IPS DF 6.9 (cell line): Measurements from ENCODE around the gene OR51M1.
"Not testable (repeated sequence)": the region's sequence is repeated elsewhere in the genome, so short reads cannot be mapped to it uniquely, and the experiment has no call there.

Experiments used
- DNase-seq: peaks from one replicate; pipeline ENCODE4 v3.0.0-alpha.2; 2013; ENCODE audit warnings: low read depth, low spot score
- H3K27ac ChIP-seq: one replicate; pipeline ENCODE4 v1.5.1; 2013; ENCODE audit warnings: low read length, control low read depth
- H3K27me3 ChIP-seq: 2 replicates; pipeline ENCODE4 v1.6.1; 2013; ENCODE audit warnings: mild to moderate bottlenecking, low read length; ENCODE audit not compliant: control insufficient read depth, insufficient read depth
- H3K36me3 ChIP-seq: 2 replicates; pipeline ENCODE4 v1.6.1; 2013; ENCODE audit warnings: low read length; ENCODE audit not compliant: control insufficient read depth, insufficient read depth
- H3K4me1 ChIP-seq: 2 replicates; pipeline ENCODE4 v1.6.1; 2013; ENCODE audit warnings: low read length; ENCODE audit not compliant: control insufficient read depth, insufficient read depth
- H3K4me3 ChIP-seq: 2 replicates; pipeline ENCODE4 v1.5.1; 2013; ENCODE audit warnings: mild to moderate bottlenecking, low read length
- H3K9me3 ChIP-seq: 2 replicates; pipeline ENCODE4 v1.6.1; 2013; ENCODE audit warnings: low read length, inconsistent platforms; ENCODE audit not compliant: control insufficient read depth, insufficient read depth
- WGBS: extraction: QIAGEN DNeasy Blood & Tissue Kit; methylation state at CpG from one replicate; pipeline ENCODE4 v1.1.7; 2013; ENCODE audit warnings: mixed read lengths, missing lambda C conversion rate; ENCODE audit not compliant: insufficient read length, insufficient coverage; 5-methylcytosine and 5-hydroxymethylcytosine counted together

The OR51M1 gene

GRCh38 chr11:5356031-5356430 lies 27.6 kb upstream of the OR51M1 start:
- H3K9me3 ChIP-seq, DNase-seq, H3K4me1 ChIP-seq, H3K36me3 ChIP-seq, H3K27me3 ChIP-seq, H3K27ac ChIP-seq, H3K4me3 ChIP-seq: not testable (repeated sequence)
- no CpG with 5 or more reads among the region's 5 CpGs for WGBS

GRCh38 chr11:5362017-5362625 lies 21.5 kb upstream of the OR51M1 start:
- Histone ChIP-seq H3K9me3 (no peaks in the 10 kb centered on the region), H3K36me3 (no peaks in the 10 kb centered on the region), H3K27me3 (no peaks in the 10 kb centered on the region), H3K4me1 (no peaks in the 10 kb centered on the region), H3K4me3 (no peak overlapping the region), H3K27ac (no peak overlapping the region)
- no peak for DNase-seq
- no CpG with 5 or more reads among the region's 3 CpGs for WGBS

GRCh38 chr11:5363679-5364078 lies 19.9 kb upstream of the OR51M1 start:
- H3K9me3 ChIP-seq = no peaks in the 10 kb centered on the region
- H3K27ac ChIP-seq = no peak overlapping the region
- H3K36me3 ChIP-seq = no peaks in the 10 kb centered on the region
- DNase-seq = no peak
- WGBS = no CpG with 5 or more reads among the region's 1 CpG
- H3K27me3 ChIP-seq = no peaks in the 10 kb centered on the region
- no peaks in the 10 kb centered on the region for H3K4me1 ChIP-seq
- no peak overlapping the region for H3K4me3 ChIP-seq

- no peak overlapping the region for H3K4me3 ChIP-seq
- no peaks in the 10 kb centered on the region for H3K9me3 ChIP-seq
- no peaks in the 10 kb centered on the region for H3K4me1 ChIP-seq
- DNase-seq = no peak
- no peaks in the 10 kb centered on the region for H3K36me3 ChIP-seq
- no CpG with 5 or more reads among the region's 2 CpGs for WGBS
- no peak overlapping the region for H3K27ac ChIP-seq
- no peaks in the 10 kb centered on the region for H3K27me3 ChIP-seq
Observed at GRCh38 chr11:5364214-5364613, 19.4 kb upstream of the OR51M1 start.

DNA sequence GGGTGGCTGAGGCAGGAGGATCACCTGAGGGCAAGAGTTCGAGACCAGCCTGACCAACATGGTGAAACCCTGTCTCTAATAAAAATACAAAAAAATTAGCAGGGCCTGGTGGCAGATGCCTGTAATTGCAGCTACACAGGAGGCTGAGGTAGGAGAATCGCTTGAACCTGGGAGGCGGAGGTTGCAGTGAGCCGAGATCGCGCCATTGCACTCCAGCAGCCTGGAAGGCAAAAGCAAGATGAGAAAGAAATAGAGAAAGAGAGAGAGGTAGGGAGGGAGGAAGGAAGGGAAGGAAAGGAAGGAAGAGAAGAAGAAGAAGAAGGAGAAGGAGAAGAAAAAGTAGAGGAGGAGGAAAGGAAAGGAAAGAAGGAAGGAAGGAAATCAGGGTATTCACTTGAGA lies 17.2 kb upstream of the OR51M1 start:
- not testable (repeated sequence) for H3K36me3 ChIP-seq, H3K9me3 ChIP-seq, DNase-seq, H3K4me3 ChIP-seq, H3K27ac ChIP-seq, H3K27me3 ChIP-seq, H3K4me1 ChIP-seq
- no CpG with 5 or more reads among the region's 6 CpGs for WGBS

- Histone ChIP-seq H3K27ac (no peak overlapping the region), H3K4me1 (no peaks in the 10 kb centered on the region), H3K4me3 (no peak overlapping the region), H3K27me3 (no peaks in the 10 kb centered on the region), H3K36me3 (no peaks in the 10 kb centered on the region), H3K9me3 (no peaks in the 10 kb centered on the region)
- no peak for DNase-seq
- WGBS = no CpG with 5 or more reads among the region's 1 CpG
Observed at GRCh38 chr11:5366856-5367255, 16.8 kb upstream of the OR51M1 start.

- Histone ChIP-seq H3K9me3 (no peaks in the 10 kb centered on the region), H3K27me3 (no peaks in the 10 kb centered on the region), H3K4me1 (no peaks in the 10 kb centered on the region), H3K4me3 (no peak overlapping the region), H3K27ac (no peak overlapping the region), H3K36me3 (no peaks in the 10 kb centered on the region)
- no CpG with 5 or more reads among the region's 2 CpGs for WGBS
- no peak for DNase-seq
Observed at GRCh38 chr11:5367448-5368074, 16.1 kb upstream of the OR51M1 start.

DNA sequence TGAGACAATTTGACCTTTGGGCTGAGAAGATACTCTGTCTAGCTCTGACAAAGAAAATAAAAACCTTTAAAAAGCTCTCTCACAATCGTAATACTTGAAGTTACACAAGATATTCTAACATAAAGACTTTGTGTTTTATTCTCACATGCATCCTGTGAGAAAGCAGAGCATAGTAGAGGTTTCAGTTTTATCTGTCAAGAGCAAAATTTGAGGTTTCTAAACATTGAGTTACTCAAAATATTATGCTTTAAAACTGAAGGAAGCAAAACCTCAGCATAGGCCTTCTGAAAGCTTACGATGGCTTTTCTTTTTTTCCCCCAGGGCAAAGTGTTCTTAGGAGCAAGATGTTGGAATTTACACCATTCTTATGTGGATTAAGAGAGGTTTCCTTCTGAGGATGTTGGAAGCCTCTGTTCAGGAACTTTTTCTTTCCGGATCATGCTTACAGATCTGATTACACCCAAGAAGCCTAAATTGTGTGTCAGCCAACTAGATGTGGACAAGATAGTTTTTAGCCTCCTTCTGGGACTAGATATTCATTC lies 15.0 kb upstream of the OR51M1 start:
- WGBS = no CpG with 5 or more reads among the region's 3 CpGs
- no peaks in the 10 kb centered on the region for H3K4me1 ChIP-seq
- H3K27me3 ChIP-seq = no peaks in the 10 kb centered on the region
- H3K9me3 ChIP-seq = no peaks in the 10 kb centered on the region
- no peaks in the 10 kb centered on the region for H3K36me3 ChIP-seq
- H3K27ac ChIP-seq = no peak overlapping the region
- DNase-seq = no peak
- H3K4me3 ChIP-seq = no peak overlapping the region

- no peaks in the 10 kb centered on the region for H3K36me3 ChIP-seq
- H3K4me1 ChIP-seq = no peaks in the 10 kb centered on the region
- no peaks in the 10 kb centered on the region for H3K27me3 ChIP-seq
- DNase-seq = no peak
- no peak overlapping the region for H3K27ac ChIP-seq
- no peak overlapping the region for H3K4me3 ChIP-seq
- no peaks in the 10 kb centered on the region for H3K9me3 ChIP-seq
Observed at GRCh38 chr11:5369789-5370188, 13.8 kb upstream of the OR51M1 start.

- no CpG with 5 or more reads among the region's 4 CpGs for WGBS
- H3K27ac ChIP-seq = no peak overlapping the region
- peak; percentile 50 for DNase-seq
- no peaks in the 10 kb centered on the region for H3K9me3 ChIP-seq
- H3K27me3 ChIP-seq = no peaks in the 10 kb centered on the region
- H3K4me3 ChIP-seq = no peak overlapping the region
- no peaks in the 10 kb centered on the region for H3K36me3 ChIP-seq
- H3K4me1 ChIP-seq = no peaks in the 10 kb centered on the region
Observed at GRCh38 chr11:5380740-5381342, 2.8 kb upstream of the OR51M1 start.

DNA sequence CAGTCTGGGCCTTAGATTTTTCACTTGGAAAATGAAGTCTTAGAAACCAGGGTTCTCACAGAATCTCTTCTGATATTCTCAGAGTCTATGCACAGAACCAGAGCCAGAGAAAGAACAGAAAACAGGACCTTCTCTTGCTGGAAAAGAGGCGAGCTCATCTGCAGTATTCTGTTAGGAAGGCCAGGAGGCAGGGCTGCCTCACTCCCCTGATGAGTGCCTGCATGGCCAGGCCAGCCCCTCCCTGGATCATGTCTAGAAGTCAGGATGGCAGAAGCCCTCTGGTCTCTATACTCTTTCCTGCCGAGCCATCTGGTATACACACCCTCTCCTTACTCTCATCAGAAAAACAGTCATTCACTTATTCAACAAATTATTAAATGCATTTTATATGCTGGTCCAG lies 723 bp downstream of the OR51M1 start:
- no peaks in the 10 kb centered on the region for H3K4me1 ChIP-seq
- no peak overlapping the region for H3K27ac ChIP-seq
- no peaks in the 10 kb centered on the region for H3K9me3 ChIP-seq
- no peak for DNase-seq
- no CpG with 5 or more reads among the region's 2 CpGs for WGBS
- no peak overlapping the region for H3K4me3 ChIP-seq
- no peaks in the 10 kb centered on the region for H3K27me3 ChIP-seq
- no peaks in the 10 kb centered on the region for H3K36me3 ChIP-seq
